ENCODE measurements around the gene NAE1.
"Not testable (repeated sequence)": the region's sequence is repeated elsewhere in the genome, so short reads cannot be mapped to it uniquely, and the experiment has no call there.

DNA sequence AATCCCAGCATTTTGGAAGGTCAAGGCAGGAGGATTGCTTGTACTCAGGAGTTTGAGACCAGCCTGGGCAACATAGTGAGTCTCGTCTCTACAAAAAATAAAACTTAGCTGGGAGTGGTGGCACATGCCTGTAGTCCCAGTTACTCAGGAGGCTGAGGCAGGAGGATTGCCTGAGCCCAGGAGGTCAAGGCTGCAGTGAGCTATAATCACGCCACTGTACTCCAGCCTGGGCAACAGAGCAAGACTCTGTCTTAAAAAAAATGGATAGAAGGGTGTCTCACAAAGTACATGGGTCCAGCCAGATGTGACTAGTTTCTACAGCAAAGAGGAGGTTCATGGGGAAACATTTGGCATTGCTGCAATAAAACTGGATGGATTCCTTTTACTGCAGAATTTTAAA, 40.6 kb upstream of the NAE1 start:
- TF ChIP-seq, protein P1, sequence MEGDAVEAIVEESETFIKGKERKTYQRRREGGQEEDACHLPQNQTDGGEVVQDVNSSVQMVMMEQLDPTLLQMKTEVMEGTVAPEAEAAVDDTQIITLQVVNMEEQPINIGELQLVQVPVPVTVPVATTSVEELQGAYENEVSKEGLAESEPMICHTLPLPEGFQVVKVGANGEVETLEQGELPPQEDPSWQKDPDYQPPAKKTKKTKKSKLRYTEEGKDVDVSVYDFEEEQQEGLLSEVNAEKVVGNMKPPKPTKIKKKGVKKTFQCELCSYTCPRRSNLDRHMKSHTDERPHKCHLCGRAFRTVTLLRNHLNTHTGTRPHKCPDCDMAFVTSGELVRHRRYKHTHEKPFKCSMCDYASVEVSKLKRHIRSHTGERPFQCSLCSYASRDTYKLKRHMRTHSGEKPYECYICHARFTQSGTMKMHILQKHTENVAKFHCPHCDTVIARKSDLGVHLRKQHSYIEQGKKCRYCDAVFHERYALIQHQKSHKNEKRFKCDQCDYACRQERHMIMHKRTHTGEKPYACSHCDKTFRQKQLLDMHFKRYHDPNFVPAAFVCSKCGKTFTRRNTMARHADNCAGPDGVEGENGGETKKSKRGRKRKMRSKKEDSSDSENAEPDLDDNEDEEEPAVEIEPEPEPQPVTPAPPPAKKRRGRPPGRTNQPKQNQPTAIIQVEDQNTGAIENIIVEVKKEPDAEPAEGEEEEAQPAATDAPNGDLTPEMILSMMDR (IDR thresholded peaks at IDR 0.05; ENCODE audit: low read depth, low read length) = not testable (repeated sequence)
- not testable (repeated sequence) for TF ChIP-seq POLR2A (IDR thresholded peaks at IDR 0.05; ENCODE audit: extremely low read depth, insufficient read length)

Measured in NB4 (cell line).